Posterior vena cava (tissue), 2 donors: ENCODE measurements around the gene SMYD2. TPM values are rescaled to one million over a fixed set of nuclear protein-coding genes. Genes with fewer than 3 reads are reported as not detected.
A peak's percentile ranks its signal among the peaks of the same experiment; 100 is the strongest.

Experiments
- DNase-seq: peaks from one replicate; pipeline ENCODE4 v3.0.0-alpha.2; 2020; ENCODE audit warnings: low spot score
- intact Hi-C, 2 donors: fragments of 100-400 bp; cut with DNase I; formaldehyde crosslinking; loops; one replicate each; pipeline versions ENCODE4 v1.14.1 to v1.14.2; 2022 to 2023
- long read RNA-seq, 2 donors: library from polyadenylated mRNA; unstranded; transcript quantifications; one replicate each; pipeline ENCODE4 v2.0.0, GENCODE V29; 2020 to 2021
- total RNA-seq, 2 donors: library from RNA; stranded (reverse); fragmentation: NEBNext Ultra II Directional; extraction: Animal tissue kit (Norgen Biotek cat#: 25700); gene quantifications; one replicate each; pipeline ENCODE4 v1.2.1, GENCODE V29; 2021
- donor health status: DM: yes; HTN: yes; CAD: no.
- donor health status: DM: yes; HTN: yes; CAD: no.

Gene SMYD2
- 10 to 100 TPM; 14.9 to 17.6 TPM for total RNA-seq
- long read RNA-seq, donor 1, transcript SMYD2-201 (12 exons, 1,671 nt): major isoform, 8 of 10 reads
- long read RNA-seq, donor 1, partial matches to known transcripts: 0 of 10 reads
- long read RNA-seq, donor 1, other reads (novel, unspliced or antisense): 1 of 10 reads
- long read RNA-seq, donor 2, transcript SMYD2-201 (12 exons, 1,671 nt): major isoform, 40 of 46 reads
- long read RNA-seq, donor 2, partial matches to known transcripts: 1 of 46 reads
- long read RNA-seq, donor 2, other reads (novel, unspliced or antisense): 5 of 46 reads

GRCh38 chr1:214281021-214281719, at the start of gene SMYD2:
Gene SMYD2, plus strand, starts transcription at chr1:214281159. Its CDS starts 96 bp downstream, at chr1:214281255.
- peak; percentile 86 for DNase-seq
- intact Hi-C loops: no loop called here

- no peak for DNase-seq
- intact Hi-C loops: no loop called here
Observed at GRCh38 chr1:214233856-214234634, 46.9 kb upstream of the SMYD2 start.

GRCh38 chr1:214234635-214235025, 46.3 kb upstream of the SMYD2 start:
- DNase-seq: no peak
- intact Hi-C loops: no loop called here

GRCh38 chr1:214236477-214236876, 44.5 kb upstream of the SMYD2 start:
- DNase-seq: no peak
- intact Hi-C loops: no loop called here

- intact Hi-C loops: no loop called here
- no peak for DNase-seq
Observed at GRCh38 chr1:214241060-214241459, 39.9 kb upstream of the SMYD2 start.

- intact Hi-C loops: no loop called here
- no peak for DNase-seq
Observed at GRCh38 chr1:214244252-214244651, 36.7 kb upstream of the SMYD2 start.

GRCh38 chr1:214244841-214245240, 36.1 kb upstream of the SMYD2 start:
- DNase-seq: no peak
- intact Hi-C loops: no loop called here

GRCh38 chr1:214247501-214248041, 33.4 kb upstream of the SMYD2 start:
- intact Hi-C loops: loop anchor here in 1 of 2 donors (2.0 kb wide), 1 partner anchor 55 kb away; no protein-coding TSS in a partner anchor
- DNase-seq: no peak

- intact Hi-C loops: no loop called here
Observed at GRCh38 chr1:214248311-214249085, 32.5 kb upstream of the SMYD2 start.

GRCh38 chr1:214249651-214250050, 31.3 kb upstream of the SMYD2 start:
- intact Hi-C loops: no loop called here
- no peak for DNase-seq

More at GRCh38 chr1:214248311-214249085, 32.5 kb upstream of the SMYD2 start:
- no peak for DNase-seq

GRCh38 chr1:214251354-214251753, 29.6 kb upstream of the SMYD2 start:
- intact Hi-C loops: no loop called here
- DNase-seq: no peak

GRCh38 chr1:214255509-214255908, 25.4 kb upstream of the SMYD2 start:
- intact Hi-C loops: no loop called here
- DNase-seq: no peak

- intact Hi-C loops: no loop called here
- DNase-seq: no peak
Observed at GRCh38 chr1:214259353-214259977, 21.5 kb upstream of the SMYD2 start.

GRCh38 chr1:214260561-214261205, 20.3 kb upstream of the SMYD2 start:
- intact Hi-C loops: loop anchor here in 1 of 2 donors (5.0 kb wide), 1 partner anchor 67 kb away; no protein-coding TSS in a partner anchor
- no peak for DNase-seq

- peak; percentile 92 for DNase-seq
- intact Hi-C loops: loop anchor here (2.0 to 5.0 kb wide), 2 partner anchors 65 to 66 kb away; no protein-coding TSS in a partner anchor
Observed at GRCh38 chr1:214261206-214262123, 19.5 kb upstream of the SMYD2 start.

GRCh38 chr1:214264196-214264595, 16.8 kb upstream of the SMYD2 start:
- DNase-seq: no peak
- intact Hi-C loops: loop anchor here in 1 of 2 donors (5.0 kb wide), 1 partner anchor 63 kb away; no protein-coding TSS in a partner anchor

GRCh38 chr1:214264976-214265375, 16.0 kb upstream of the SMYD2 start:
- intact Hi-C loops: loop anchor here in 1 of 2 donors (5.0 kb wide), 1 partner anchor 62 kb away; no protein-coding TSS in a partner anchor
- no peak for DNase-seq
